Panc1 (cell line): Measurements from ENCODE around the gene CEP131. TPM values are rescaled to one million over a fixed set of nuclear protein-coding genes. Genes with fewer than 3 reads are reported as not detected.

Source experiments
- ATAC-seq: fragments of 200-7000 bp; cut with Tn5 transposase; 2 replicates; pipeline ENCODE4 v1.9.1; 2020; ENCODE audit warnings: mild to moderate bottlenecking, moderate library complexity
- BruUV-seq: library from RNA; stranded (reverse); fragments of 400-500 nt; replicated peaks from 2 replicates; lab custom pipeline; 2021; lab: Mats Ljungman, UMichigan
- CTCF ChIA-PET: fragments of 300-600 bp; sonication (Branson Sonifier 250); formaldehyde crosslinking; loops from one replicate; lab custom pipeline; 2022; ENCODE audit warnings: antibody characterized with exemption; lab: Charles Lee
- POLR2A ChIA-PET: fragments of 300-600 bp; sonication (Branson Sonifier 250); formaldehyde crosslinking; loops from one replicate; lab custom pipeline; 2022; ENCODE audit warnings: antibody characterized with exemption; lab: Charles Lee
- DNase-seq: peaks from one replicate; pipeline ENCODE4 v3.0.0-alpha.2; 2010; ENCODE audit warnings: low read depth, low spot score
- H3K27ac ChIP-seq: 2 replicates; pipeline ENCODE4 v1.5.1; 2011; ENCODE audit warnings: mild to moderate bottlenecking, low read length, inconsistent platforms
- H3K27me3 ChIP-seq: fragments of 200-500 bp; sonication (Bioruptor generic); 2 replicates; pipeline ENCODE4 v1.6.0; 2014; ENCODE audit warnings: low read length, inconsistent platforms; ENCODE audit not compliant: control insufficient read depth, insufficient read depth
- H3K36me3 ChIP-seq: fragments of 200-500 bp; sonication (Bioruptor generic); 2 replicates; pipeline ENCODE4 v1.5.1; 2014; ENCODE audit warnings: inconsistent platforms, mild to moderate bottlenecking, low read length, moderate library complexity; ENCODE audit not compliant: control insufficient read depth, insufficient read depth
- H3K4me1 ChIP-seq: 2 replicates; pipeline ENCODE4 v1.5.1; 2011; ENCODE audit warnings: inconsistent platforms, mild to moderate bottlenecking, low read length, moderate library complexity; ENCODE audit not compliant: control insufficient read depth, insufficient read depth
- H3K4me3 ChIP-seq, 2 experiments: 2 replicates each; pipeline ENCODE4 v1.5.1; 2011 to 2012; ENCODE audit warnings: low read depth in 2 of 2, low read length in 2 of 2, mild to moderate bottlenecking in 2 of 2, inconsistent platforms in 1 of 2, moderate library complexity in 1 of 2
- H3K9me3 ChIP-seq: fragments of 200-500 bp; sonication (Bioruptor generic); 2 replicates; pipeline ENCODE4 v1.5.1; 2014; ENCODE audit warnings: low read depth, mild to moderate bottlenecking, inconsistent platforms, low read length, moderate library complexity; ENCODE audit not compliant: control insufficient read depth, insufficient read depth
- CTCF ChIP-seq: fragments of 450-650 bp; IDR thresholded peaks from 2 replicates; pipeline ENCODE4 v1.5.1; 2017; ENCODE audit warnings: mild to moderate bottlenecking
- POLR2AphosphoS5 ChIP-seq: IDR thresholded peaks from 2 replicates; pipeline ENCODE4 v1.6.1; 2012; ENCODE audit warnings: mild to moderate bottlenecking, low read depth, low read length, moderate library complexity
- REST ChIP-seq, 2 experiments: IDR thresholded peaks; 2 replicates each; pipeline ENCODE4 v1.6.1; 2011 to 2012; ENCODE audit warnings: low read depth in 2 of 2, control low read depth in 1 of 2, low read length in 1 of 2, mild to moderate bottlenecking in 1 of 2, moderate library complexity in 1 of 2; ENCODE audit not compliant: insufficient read depth in 1 of 2
- SIN3A ChIP-seq: IDR thresholded peaks from 2 replicates; pipeline ENCODE4 v1.6.1; 2012; ENCODE audit warnings: low read depth, mild to moderate bottlenecking, low read length, moderate library complexity, borderline replicate concordance; ENCODE audit not compliant: insufficient read depth
- TCF7L2 ChIP-seq: IDR thresholded peaks from 2 replicates; pipeline ENCODE4 v1.6.1; 2011; ENCODE audit warnings: mild to moderate bottlenecking, low read depth, low read length, inconsistent platforms
- in situ Hi-C: cut with HindIII; loops from 2 replicates; pipeline ENCODE4 v1.10.0; 2016; ENCODE audit warnings: low sequenced_read_pairs, low pct_unique_long_range_greater_than_20kb
- intact Hi-C: fragments of 100-400 bp; cut with micrococcal nuclease; formaldehyde crosslinking; loops from one replicate; pipeline ENCODE4 v1.10.0; 2022; ENCODE audit not compliant: unreplicated experiment
- total RNA-seq: library from RNA; stranded (reverse); gene quantifications from one replicate; pipeline ENCODE4 v1.2.1, GENCODE V29; 2021; ENCODE audit not compliant: unreplicated experiment

CEP131 gene
- total RNA-seq, 1 experiment from 2014 or later: 26.0 TPM

- POLR2A ChIA-PET: no interaction called here
- intact Hi-C loops: no loop called here
- CTCF ChIA-PET: interaction anchor here (0.6 kb wide), 1 partner anchor 69 kb away, joined by 3 read pairs; no protein-coding TSS in a partner anchor
- TF ChIP-seq CTCF (no peak), TCF7L2 (no peak), REST (IDR thresholded peaks at IDR 0.05; ENCODE audit: insufficient read depth in 1 of 2, low read depth in 2 of 2, low read length in 1 of 2) (no peak), SIN3A (no peak), POLR2AphosphoS5 (no peak)
- no peaks in the 10 kb centered on the region for H3K27me3 ChIP-seq
- H3K4me1 ChIP-seq: peaks cover 29% of the 10 kb centered on the region
- H3K4me3 ChIP-seq: no peak overlapping the region
- no peak overlapping the region for H3K27ac ChIP-seq
- BruUV-seq: no TSS peak
- no peaks in the 10 kb centered on the region for H3K36me3 ChIP-seq
- in situ Hi-C loops: no loop called here
- H3K9me3 ChIP-seq: no peaks in the 10 kb centered on the region
- DNase-seq: no peak
- ATAC-seq: no peak
Measured at GRCh38 chr17:81246343-81246670, 23.5 kb upstream of the CEP131 start.

GRCh38 chr17:81245665-81246342, 23.0 kb upstream of the CEP131 start:
- ATAC-seq (no peak), DNase-seq (no peak)
- H3K9me3 ChIP-seq: no peaks in the 10 kb centered on the region
- peaks cover 31% of the 10 kb centered on the region for H3K4me1 ChIP-seq
- no peak for TF ChIP-seq TCF7L2
- TF ChIP-seq CTCF: no peak
- no peak for TF ChIP-seq REST (IDR thresholded peaks at IDR 0.05; ENCODE audit: insufficient read depth in 1 of 2, low read depth in 2 of 2, low read length in 1 of 2)
- no peak for TF ChIP-seq SIN3A
- TF ChIP-seq POLR2AphosphoS5: 0 out of 2 replicates have a peak, but pooled peaks have one; percentile 19
- H3K27me3 ChIP-seq: no peaks in the 10 kb centered on the region
- POLR2A ChIA-PET: interaction anchor here (0.6 kb wide), 1 partner anchor 49 kb away, joined by 3 read pairs; the partner anchor contains the start of gene SLC38A10
- H3K27ac ChIP-seq: no peak overlapping the region
- H3K4me3 ChIP-seq: no peak overlapping the region
- intact Hi-C loops: no loop called here
- CTCF ChIA-PET: interaction anchor here (0.6 kb wide), 1 partner anchor 69 kb away, joined by 3 read pairs; no protein-coding TSS in a partner anchor
- no peaks in the 10 kb centered on the region for H3K36me3 ChIP-seq
- in situ Hi-C loops: no loop called here
- no TSS peak for BruUV-seq
